ENCODE data around the gene PSMD1.

GRCh38 chr2:231190531-231191197 is 134.0 kb downstream of the PSMD1 start:
- peak in 2 of 12 donors; percentile 8 to 9 for TF ChIP-seq CTCF (IDR thresholded peaks at IDR 0.05)
- no peak for TF ChIP-seq POLR2A (IDR thresholded peaks at IDR 0.05)
